H54 (cell line): ENCODE results near the gene TIMM22.

Source experiments
- DNase-seq: peaks from one replicate; pipeline ENCODE4 v3.0.0; 2011; ENCODE audit warnings: low spot score, mixed read lengths; ENCODE audit not compliant: insufficient read length
- FAIRE-seq: peaks from 3 replicates; lab custom pipeline; 2011; peaks lifted over from hg19 to GRCh38; lab: Jason Lieb, UNC
- POLR2A ChIP-seq: IDR thresholded peaks from 2 replicates; pipeline ENCODE4 v1.6.1; 2011; ENCODE audit warnings: low read depth, mild to moderate bottlenecking, low read length

TIMM22 gene

DNA sequence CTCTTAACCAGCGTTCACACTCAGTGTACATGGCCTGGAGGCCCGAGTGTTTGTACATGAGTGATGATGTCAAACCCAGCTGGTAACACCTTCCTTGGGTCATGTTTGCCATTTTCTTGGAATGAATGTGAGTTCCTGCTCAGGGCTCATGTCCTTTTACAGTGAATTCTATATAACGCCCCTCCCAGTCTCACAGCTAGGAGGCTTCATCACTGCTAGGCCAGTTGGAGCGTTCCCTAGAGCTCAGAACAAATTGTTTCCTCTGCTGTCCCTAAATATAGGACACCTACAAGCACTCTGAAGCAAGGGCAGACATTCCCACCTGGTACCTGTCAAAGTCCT lies 5.5 kb downstream of the TIMM22 start:
- no peak for TF ChIP-seq POLR2A
- DNase-seq (no peak), FAIRE-seq (no peak)

DNA sequence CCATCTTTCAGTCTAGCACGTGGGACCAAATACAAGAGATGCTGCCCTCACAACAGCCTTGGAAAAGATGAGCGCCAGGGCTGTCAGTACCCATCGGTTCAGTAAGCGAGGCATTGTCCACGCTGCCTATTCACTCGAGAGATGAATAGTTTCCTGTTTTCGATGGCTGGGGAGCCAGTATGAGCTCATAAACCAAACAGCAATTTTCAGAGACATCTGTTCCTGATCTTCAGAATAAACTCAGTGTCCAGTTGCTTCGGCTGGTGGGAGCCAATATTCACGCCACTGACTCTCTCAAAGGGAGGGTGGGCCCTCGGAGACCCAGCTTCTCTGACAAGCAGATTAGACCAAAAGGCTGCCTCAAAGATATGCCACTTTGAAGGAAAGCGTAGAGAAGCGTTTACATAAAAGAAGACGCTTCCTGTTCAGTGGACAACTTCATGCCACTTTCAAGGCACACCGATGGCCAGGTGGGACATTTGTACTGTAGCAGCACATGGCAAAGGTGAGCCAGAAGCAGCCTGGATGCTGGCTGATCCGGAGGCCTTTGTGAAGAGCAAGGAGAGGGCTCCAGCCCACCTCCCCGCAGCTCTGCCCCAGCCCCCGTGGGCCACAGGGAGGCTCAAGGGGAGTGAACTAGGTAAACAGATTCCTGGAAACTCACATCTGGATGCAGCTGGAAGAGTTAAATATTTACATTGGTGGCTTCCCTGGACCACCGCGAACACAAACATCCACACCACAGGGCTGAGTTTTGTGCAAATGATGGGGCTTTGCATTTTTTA lies 6.0 kb downstream of the TIMM22 start:
- TF ChIP-seq POLR2A, result no peak
- FAIRE-seq, result no peak
- DNase-seq, result no peak

DNA sequence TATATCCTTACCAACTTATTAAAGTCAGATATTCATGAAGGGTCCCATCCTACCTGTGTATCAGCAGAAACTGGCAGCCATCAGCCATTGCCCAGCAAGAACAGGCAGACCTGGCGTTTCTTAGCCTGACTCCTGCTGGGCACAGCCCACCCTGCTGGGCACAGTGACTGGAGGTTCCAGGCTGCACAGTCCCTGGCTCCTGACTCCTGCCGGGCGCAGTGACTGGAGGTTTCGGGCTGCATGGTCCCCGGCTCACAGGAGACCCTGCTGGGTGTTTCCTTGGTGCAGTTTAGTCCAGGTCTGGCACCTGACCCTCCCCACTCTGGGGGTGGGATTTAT lies 6.7 kb downstream of the TIMM22 start:
- no peak for FAIRE-seq
- no peak for TF ChIP-seq POLR2A

DNA sequence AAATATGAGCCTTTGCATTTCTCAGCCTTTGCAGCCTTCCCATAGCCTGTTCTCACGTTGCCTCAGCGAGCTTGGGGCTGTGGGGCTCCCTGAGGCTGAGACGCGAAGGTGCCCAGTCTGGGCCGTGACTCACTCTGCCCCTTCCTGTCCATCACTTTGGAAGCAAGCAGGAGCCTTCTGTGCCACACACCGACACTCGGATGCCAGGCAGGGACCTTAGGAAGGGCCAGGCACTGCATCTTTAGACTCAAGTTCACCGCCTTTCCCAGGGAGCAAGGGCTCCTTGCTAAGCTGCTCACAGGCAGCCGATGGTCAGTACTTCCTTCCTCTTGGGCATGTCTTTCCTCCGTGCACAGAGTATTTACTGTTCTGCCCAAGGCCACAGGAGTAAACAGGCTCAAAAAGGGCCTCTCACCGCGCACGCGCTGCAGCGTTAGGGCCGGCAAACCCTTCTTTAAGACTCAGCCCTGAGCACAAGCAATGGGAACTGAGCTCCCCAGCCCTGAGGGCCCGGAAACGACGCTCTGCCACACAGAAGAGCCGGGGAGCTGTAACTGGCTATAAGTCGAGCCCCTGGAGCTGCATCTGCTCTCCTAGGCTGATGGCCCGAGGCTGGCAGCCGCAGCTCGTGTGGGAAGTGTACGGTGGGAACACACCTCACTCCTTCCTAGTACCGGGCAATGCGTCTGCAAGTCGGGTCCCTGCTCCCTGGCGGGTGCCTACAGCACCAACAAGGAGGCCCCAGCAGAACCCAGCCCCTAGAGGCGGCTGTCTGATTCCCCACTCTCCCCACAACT lies 7.2 kb downstream of the TIMM22 start:
- DNase-seq (no peak), FAIRE-seq (no peak)
- TF ChIP-seq POLR2A, result no peak

More for the DNA sequence above, 6.7 kb downstream of the TIMM22 start:
- DNase-seq, result no peak

DNA sequence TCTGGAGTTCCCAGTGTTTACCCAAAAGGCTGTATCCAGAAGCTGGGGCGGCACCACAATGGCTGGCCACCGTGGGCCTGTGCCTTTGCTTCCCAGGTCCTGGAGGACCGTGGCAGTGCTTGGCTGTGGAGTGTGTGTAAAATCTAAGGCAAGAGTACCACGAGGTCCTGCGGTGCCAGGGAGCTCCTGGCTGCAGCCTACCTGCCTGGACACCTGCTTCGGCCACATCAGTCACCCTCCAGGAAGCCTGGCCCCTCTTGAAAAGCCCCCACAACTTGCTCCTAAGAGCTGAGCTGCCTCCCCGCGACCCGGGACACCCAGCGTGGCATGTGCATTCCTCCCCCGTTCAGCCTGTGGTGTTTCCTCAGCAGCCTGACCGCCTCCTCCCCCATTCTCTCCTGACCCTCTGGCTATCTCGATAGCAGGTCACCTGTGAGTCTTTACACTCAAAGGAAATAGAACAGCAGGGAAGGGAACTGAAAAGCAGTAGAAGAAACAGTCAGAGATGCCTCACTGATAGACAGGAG lies 7.9 kb downstream of the TIMM22 start:
- FAIRE-seq, result no peak
- no peak for TF ChIP-seq POLR2A
- no peak for DNase-seq

DNA sequence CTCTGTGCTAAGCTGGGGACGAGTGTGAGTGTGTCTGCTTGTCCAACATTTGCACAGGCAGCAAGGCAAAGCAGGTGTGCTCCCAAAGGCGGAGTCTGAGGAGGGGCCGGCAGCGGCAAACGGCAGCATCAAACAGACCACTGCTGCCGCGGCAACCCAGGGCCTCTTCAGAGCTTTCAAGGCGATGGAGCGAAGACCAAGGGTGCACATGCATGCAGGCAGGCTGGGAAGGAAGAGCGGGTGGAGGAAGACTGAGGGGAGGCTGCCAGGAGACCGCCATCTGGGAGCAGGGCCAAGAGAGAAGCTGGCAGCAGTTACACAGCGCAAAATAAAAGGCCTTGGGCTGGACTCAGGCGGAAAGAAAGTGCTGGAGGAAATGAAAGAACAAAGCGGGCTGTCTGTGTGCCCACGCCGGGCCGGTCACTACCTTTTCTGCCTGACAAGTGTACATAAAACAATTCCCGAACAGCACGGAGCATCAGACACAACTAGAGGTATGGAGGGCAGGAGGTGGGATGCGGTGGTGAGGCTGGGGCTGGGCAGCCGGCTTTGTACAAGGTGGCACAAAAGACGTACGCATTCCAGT lies 8.5 kb downstream of the TIMM22 start:
- FAIRE-seq, result no peak
- no peak for TF ChIP-seq POLR2A
- no peak for DNase-seq

DNA sequence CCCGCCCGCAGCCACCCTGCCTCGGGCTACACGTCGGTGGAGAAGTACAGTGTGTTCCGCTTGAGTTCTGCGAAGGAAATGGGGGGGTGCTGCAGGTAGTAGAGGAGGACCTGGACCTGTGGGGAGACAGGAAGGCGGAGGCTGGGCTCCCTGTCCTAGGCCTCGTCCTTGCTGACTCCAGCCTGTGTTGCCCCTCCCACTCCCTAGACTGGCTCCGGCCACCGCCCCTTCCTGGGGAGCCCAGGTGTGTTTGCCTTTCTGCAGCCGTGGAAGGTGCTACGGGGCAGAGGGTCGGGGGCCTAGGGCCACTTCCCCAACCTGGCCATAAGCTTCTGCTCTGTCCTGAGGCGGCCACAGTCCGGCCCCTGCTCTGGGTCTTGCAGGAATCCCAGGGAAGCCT lies 9.1 kb downstream of the TIMM22 start:
- no peak for TF ChIP-seq POLR2A
- DNase-seq (no peak), FAIRE-seq (no peak)

DNA sequence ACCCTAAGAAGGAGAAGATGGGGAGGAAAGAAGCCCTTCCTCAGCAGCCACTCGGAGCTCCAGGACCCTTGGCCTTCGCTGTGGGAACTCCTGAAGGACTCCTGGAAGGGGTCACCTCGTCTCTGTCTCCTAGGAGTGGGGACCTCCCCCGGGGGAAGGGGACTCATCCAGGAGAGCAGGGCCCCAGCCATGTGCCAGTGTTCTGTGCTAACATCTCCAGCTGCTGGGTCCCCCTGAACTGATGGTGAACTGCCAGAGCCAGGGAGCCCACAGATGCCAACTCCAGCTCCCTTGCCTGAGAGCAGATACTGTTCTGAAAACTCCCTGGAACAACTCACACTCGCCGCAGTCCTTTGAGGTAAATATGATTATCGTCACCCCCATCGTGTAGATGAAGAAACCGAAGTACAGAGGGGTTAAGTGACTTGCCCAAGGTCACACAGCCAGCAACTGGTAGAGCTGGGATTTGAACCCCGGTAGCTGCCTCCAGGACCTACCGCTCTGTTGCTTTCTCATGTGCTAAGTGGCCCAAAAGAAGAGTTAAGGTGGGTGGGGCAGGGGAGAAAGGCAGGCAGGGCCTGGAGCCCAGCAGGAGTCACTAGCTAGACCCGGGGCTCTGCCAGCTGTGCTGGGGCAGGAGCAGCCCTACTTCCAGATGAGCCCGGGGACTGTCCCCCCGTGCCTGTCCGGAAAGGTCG lies 10.5 kb downstream of the TIMM22 start:
- DNase-seq (no peak), FAIRE-seq (no peak)
- no peak for TF ChIP-seq POLR2A

DNA sequence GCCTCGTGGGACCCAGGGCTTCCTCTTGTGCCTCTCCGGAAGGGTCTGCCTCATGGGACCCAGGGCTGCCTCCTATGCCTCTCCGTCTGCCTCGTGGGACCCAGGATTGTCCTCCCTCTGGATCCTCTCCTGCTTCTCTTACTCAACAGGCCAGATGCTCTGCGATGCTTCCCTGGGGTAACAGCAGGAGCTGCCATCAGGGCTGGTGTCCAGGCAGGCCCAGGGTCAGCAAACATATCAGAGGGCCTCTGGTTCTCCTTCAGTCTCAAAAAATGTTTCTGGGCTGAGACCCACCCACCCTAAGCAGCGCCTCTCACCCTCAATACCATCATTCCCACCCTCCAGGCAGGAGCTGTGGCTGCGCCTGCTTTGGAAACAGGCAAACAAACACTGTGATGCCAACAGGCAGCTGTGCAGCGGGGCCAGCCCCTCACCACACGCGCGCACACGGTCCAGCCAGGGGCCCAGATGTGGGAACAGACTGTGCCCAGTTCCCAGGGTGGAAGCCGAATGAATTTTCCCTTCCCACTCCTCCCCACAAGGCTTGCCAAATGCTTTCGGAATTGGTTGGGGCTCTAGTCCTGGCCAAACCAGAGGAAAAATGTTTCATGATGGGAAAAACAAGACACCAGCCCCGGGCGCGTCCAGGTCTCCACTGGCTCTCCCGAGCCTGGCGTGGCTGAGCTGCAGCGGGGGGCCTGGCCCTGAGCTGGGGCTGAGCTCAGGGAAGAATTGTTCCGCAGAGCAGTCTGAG lies 11.3 kb downstream of the TIMM22 start:
- FAIRE-seq, result no peak
- DNase-seq, result no peak
- no peak for TF ChIP-seq POLR2A

DNA sequence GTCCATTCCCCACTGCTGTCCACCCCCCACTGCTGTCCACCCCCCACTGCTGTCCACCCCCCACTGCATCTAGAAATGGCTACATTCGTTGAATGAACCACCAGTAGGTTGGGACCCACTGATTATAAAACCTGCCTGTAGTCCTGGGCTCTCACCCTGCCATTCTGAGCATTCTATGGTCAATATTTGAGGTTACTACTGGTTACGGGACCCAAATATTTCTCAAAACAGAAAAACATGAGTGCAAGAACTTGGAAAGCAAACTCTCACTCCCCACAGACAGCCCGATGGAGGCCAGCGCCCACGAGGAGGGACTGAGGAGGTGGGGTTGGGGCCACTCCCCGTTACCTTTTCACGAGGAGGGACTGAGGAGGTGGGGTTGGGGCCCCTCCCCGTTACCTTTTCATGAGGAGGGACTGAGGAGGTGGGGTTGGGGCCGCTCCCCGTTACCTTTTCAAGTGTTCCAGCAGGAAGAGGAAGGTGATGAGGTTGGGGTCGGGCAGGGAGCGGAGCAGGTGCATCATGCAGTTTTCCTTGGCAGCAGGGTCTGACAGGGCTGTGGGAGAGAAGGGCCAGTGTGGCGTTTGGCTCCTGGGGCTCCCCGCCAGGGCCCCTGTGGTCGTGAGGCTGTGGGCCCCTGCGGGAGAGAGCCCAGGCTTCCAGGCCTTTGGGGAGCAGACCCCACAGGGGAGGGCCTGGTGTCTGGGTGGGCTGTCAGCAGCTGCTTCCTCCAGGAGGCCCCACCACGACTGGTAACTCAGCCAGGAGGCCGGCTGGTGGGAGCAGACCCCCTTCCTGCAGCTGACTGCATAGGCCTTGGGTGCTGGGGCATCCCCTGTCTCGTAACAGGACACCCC lies 12.5 kb downstream of the TIMM22 start:
- no peak for FAIRE-seq

DNA sequence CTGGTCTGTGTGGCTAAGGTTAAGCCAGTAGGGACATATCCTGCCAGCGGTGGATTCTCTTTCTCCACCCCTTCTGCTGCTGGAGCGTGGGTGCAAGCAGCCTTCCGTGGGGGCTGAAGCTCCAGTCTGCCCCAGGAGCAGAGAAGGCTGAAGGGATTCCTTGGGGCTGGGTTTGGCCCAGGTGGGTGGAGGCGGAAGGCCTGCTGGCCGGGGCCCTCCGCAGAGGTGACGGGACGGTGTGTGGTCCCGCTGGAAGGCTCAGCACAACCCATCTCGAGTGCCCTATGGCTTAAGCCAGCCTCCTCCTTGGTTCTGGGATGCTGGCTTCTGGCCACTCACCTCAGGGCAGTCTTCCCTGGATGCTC lies 13.1 kb downstream of the TIMM22 start:
- FAIRE-seq (no peak), DNase-seq (no peak)
- no peak for TF ChIP-seq POLR2A

More for the DNA sequence above, 12.5 kb downstream of the TIMM22 start:
- DNase-seq, result no peak
- TF ChIP-seq POLR2A, result no peak

DNA sequence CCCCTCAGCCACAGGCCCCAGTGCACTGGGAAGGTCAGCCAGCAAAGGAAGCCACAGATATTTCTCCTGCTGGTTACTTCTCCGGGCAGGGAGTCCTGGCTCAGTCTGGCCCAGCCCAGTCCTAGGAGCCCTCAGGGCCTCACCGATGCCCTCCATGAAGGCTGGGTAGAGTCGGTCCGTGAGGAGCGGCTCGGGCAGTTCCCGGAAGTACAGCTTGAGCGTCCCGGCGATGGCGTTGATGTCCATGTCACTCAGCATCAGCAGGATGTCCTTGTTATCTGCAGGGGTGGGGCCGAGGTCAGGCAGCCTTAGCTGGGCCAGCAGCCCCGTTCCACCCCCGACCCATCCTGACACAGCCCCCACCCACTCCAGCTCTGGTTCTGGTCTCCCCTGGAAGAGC lies 13.7 kb downstream of the TIMM22 start:
- no peak for FAIRE-seq

DNA sequence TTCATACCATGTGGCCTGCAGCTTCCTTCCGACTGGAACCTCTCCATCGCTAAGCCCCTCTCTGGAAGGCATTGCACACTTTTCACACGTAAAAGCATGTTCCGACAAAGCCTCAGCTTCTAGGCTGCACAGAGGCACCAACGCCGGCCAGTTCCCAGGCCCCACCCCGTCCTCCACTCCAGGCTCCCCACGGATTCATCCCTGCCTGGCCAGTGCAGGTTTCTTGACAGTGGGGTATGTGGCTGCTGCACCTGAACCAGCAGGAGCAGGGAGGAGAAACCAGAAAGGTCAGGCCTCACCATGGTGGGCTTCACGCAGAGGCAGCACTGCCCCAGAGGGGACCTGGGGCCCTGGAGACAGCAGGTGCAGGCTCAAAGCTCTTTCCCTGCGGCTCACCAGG lies 14.2 kb downstream of the TIMM22 start:
- FAIRE-seq, result no peak
- TF ChIP-seq POLR2A, result no peak
- no peak for DNase-seq

More for the DNA sequence above, 13.7 kb downstream of the TIMM22 start:
- no peak for DNase-seq
- no peak for TF ChIP-seq POLR2A
